GM13977 (cell line): ENCODE measurements around the gene FOXP3.

Source experiments
- DNase-seq: peaks from one replicate; pipeline ENCODE4 v3.0.0; 2012; ENCODE audit warnings: low spot score
- in situ Hi-C: fragments of 300-500 bp; cut with MboI; formaldehyde crosslinking; loops from one replicate; pipeline ENCODE4 v1.12.0; 2022; ENCODE audit warnings: low sequenced_read_pairs, low pct_unique_long_range_greater_than_20kb, mixed read lengths, inconsistent platforms; ENCODE audit not compliant: unreplicated experiment
- TF ChIP-seq, protein P1 (sequence below): IDR thresholded peaks from 2 replicates; pipeline ENCODE4 v1.5.1; 2012; ENCODE audit warnings: mild to moderate bottlenecking, control low read depth; ENCODE audit not compliant: insufficient read depth; ENCODE audit errors: extremely low read depth, missing control alignments

FOXP3 gene

DNA sequence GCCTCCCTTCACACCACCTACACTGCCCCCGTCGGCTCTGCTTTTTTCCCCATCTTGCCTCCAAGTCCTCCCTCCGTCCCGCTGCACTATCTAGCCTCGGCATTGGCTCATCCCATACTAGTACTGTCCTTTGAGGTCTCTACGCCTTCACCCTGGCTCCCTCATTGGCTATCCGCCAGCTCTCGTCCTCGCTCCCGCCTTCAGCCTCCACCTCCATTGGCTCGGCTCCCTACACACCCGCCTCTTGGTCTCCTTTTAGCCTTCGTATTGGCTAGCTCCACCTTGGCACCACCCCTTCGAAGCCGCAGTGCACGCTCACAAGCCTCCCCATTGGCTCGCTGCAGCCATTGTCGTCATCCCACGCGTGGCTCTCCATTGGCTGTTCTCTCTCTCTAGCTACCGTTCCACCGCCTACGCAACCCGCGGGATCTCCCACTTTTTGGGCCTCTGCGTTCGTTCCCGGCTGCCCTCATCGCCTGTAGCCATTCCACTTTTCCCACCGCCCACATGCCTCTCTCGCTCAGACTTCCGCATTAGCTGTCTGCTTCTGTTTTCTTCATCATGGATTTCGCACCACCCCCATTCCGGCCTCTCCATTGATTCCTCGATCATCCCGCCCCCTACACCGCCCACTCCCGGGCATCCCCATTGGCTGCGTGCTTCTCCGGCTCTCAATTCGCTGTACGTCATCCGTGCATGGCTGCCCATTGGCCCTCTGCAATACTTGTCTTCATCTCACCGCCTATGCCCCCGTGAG lies 4.7 kb upstream of the FOXP3 start:
- peak; percentile 92 for DNase-seq
- in situ Hi-C loops = no loop called here
- TF ChIP-seq, protein P1, sequence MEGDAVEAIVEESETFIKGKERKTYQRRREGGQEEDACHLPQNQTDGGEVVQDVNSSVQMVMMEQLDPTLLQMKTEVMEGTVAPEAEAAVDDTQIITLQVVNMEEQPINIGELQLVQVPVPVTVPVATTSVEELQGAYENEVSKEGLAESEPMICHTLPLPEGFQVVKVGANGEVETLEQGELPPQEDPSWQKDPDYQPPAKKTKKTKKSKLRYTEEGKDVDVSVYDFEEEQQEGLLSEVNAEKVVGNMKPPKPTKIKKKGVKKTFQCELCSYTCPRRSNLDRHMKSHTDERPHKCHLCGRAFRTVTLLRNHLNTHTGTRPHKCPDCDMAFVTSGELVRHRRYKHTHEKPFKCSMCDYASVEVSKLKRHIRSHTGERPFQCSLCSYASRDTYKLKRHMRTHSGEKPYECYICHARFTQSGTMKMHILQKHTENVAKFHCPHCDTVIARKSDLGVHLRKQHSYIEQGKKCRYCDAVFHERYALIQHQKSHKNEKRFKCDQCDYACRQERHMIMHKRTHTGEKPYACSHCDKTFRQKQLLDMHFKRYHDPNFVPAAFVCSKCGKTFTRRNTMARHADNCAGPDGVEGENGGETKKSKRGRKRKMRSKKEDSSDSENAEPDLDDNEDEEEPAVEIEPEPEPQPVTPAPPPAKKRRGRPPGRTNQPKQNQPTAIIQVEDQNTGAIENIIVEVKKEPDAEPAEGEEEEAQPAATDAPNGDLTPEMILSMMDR = no peak

DNA sequence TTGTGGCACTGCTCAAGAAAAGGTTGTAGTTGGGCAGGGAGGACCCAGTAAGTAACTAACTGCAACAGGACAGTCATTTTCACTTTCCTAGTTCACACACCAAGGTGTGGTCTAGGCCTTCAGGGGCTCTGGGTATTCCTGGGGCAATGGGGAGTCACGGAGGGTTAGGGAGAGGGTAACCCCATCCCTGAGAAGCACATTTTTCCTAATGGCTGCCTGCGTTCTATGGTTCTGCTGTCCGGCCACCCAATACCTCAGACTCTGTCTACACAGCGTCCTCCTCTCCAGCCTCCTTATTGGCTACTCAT lies 4.1 kb upstream of the FOXP3 start:
- in situ Hi-C loops = no loop called here
- no peak for DNase-seq
- TF ChIP-seq, protein P1 = no peak

DNA sequence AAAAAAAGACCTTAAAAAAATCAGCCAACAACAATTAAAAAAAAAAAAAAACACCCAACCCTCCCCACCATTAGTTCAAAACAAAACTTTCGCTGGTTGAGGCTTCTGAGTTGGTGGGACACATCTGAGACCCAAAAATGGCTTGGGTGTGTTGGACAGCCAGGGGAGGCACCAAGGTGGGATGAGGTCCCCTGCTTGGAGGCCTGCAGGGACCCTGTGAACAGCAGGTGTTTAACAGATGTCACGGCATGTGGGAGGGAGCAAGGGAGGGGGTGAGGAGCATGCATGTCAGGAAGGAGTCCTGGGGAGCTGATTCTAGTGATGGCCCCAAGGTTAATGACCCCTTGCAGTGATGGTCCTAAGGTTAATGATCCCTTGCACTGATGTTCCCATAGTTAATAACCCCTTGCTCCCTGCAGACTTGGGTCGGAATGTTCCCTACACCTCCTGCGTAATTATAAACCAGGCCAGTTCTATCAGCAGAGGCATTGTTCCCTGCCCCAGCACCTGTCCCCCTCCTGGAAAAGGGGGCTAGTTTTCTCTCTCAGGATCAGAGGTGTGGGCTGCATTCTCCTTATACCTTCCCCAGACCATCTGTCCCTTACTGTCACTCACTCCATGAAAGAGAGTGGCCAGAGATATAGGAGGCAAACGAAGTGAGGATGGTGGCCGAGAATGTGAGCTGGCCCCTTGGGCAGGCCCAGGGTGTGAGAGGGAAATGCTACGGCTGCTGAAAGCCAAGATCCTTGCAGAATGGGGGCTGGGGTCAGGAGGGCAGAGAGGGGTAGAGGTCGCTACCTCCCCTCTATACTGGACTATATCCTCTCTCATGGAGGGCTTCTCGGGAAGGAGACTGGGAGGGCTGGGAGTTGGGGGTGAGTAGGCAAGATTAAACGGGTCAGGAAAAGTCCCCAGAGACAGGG lies 2.3 kb upstream of the FOXP3 start:
- in situ Hi-C loops = no loop called here
- no peak for DNase-seq
- TF ChIP-seq, protein P1 = no peak

DNA sequence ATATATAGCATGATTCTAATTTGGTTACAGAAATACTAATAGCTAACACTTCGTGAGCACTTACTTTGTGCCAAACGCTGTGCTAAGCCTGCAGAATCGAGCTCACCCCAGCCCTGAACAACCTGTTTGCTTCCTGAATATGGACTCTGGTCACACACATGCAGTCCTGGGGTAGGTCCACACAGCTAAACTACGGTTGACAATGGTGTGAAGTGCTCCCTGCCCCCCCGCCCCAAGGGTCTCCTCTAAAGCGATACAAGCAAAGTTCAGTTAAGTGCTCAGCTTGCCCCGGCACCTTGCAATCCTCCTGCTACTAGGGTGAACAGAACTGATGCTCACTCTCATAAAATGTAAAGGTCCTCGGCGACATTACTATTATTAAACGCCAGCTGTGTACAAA lies 879 bp downstream of the FOXP3 start:
- no peak for DNase-seq
- in situ Hi-C loops = no loop called here
- TF ChIP-seq, protein P1 = no peak

DNA sequence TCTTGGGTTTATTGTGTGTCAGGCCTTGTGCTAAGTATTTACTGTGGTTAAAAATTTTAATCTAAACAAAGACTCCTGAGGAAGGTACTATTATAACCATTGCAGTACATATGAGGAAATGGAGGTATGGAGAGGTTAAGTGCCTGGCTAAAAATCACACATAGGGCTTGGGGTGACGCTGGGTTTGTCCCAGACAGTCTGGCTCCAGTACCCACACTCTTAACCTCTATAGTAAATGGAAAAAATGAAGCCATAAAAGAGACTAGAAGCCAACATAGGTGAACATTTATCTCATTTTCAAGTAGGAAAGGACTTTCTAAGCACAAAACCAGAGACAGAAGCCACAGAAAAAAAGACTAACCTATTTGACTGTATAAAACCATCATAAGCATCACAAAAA lies 1.9 kb downstream of the FOXP3 start:
- in situ Hi-C loops = no loop called here
- TF ChIP-seq, protein P1 = no peak
- DNase-seq = no peak

DNA sequence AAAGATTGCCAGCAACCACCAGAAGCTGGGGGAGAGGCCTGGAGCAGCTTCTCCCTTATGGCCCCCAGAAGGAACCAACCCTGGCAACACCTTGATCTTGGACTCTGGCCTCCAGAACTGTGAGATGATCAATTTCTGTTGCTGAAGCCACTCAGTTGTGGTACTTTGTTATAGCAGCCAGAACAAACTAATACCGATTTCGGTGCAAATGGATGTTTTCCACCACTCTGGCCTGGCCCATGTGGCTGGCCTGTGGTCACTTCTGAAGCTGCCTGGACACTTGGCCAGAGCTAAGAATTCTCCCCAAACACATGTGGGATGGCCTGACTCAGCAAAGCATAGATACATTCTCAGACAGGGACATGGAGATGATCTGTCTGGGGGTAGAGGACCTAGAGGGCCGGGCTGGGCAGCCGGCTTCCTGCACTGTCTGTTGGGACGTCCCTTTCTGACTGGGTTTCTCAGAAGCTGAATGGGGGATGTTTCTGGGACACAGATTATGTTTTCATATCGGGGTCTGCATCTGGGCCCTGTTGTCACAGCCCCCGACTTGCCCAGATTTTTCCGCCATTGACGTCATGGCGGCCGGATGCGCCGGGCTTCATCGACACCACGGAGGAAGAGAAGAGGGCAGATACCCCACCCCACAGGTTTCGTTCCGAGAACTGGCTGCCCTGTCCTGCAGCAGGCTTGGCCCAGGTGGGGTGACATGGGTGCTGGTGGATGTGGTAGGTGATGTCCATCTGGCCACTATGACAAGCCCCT lies 4.1 kb downstream of the FOXP3 start:
- DNase-seq = no peak
- TF ChIP-seq, protein P1 = no peak
- in situ Hi-C loops = no loop called here
